ENCODE results near the gene UTP25.
"Not testable (repeated sequence)": the region's sequence is repeated elsewhere in the genome, so short reads cannot be mapped to it uniquely, and the experiment has no call there.

UTP25 gene

DNA sequence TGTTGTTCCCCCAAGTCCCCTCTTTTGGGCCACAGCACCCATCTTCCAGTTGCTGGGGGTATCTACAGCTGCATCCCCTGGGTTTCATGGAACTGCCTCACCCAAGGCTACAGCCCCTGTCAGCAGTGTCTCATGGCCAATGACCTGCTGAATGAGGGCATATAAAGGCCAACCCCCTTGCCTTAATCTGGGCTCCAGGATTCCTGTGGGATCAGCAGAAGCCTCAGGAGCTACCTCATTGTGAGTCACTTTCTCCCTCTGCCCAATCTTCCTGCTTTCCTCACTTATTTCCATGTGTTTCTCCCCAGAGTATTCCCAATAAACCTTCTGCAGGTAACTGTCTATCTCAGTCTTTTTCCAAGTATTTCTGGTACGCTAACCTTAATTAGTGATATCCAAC lies 73.0 kb downstream of the UTP25 start:
- DNase-seq = peak; percentile 78

GRCh38 chr1:209901211-209901610 lies 73.4 kb downstream of the UTP25 start:
- no peak for DNase-seq

GRCh38 chr1:209904774-209905173 lies 77.0 kb downstream of the UTP25 start:
- DNase-seq = not testable (repeated sequence)

Measured in fibroblast of skin of abdomen (primary cell).